ENCODE measurements around the gene RNF14. TPM values are rescaled to one million over a fixed set of nuclear protein-coding genes. Genes with fewer than 3 reads are reported as not detected.

RNF14 gene
- total and polyA plus RNA-seq, 2 of the 8 experiments (the other 6 are each of a cell fraction or from before 2014, with no cell fraction given), result 4.7 to 20.2 TPM

DNA sequence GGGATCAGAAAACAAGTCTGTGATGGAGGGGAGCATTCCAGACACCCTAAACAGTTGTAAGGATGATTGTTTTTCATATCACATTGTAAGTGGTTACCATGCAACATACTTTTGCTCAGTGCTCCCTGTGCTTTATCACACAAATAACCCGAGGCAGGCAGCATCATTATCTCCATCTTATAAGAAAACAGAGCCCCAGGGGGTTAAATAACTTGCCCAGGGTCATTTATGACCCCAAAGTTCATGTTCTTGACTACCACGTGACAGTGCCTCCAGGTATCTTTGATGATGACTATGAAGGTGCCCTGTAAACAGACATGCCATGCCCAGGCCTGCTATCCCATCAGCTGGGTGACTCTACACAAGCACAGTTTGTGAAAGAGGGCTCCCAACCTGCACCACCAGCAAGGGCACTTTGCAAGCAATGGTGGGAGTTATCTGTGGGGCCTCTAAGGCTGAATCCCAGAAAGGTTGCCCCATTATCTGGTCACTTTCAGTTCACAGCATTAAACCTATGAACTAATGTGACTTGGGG is 34.4 kb downstream of the RNF14 start:
- no peak overlapping the region for H3K14ac ChIP-seq (ENCODE audit: insufficient read length)
- no peak overlapping the region for H2AK5ac ChIP-seq (ENCODE audit: low read depth, low read length)
- no peak for DNase-seq (ENCODE audit: low read depth in 1 of 2, low spot score in 2 of 2)
- H3K4me1 ChIP-seq (replicated peaks in 1 of 4; ENCODE audit: control insufficient read depth in 3 of 4, insufficient read depth in 4 of 4, low read length in 3 of 4), result no peaks in the 10 kb centered on the region
- no peak overlapping the region for H2BK15ac ChIP-seq (ENCODE audit: low read length)
- H3K79me1 ChIP-seq (ENCODE audit: low read depth, low read length), result no peaks in the 10 kb centered on the region
- no peak overlapping the region for H2AFZ ChIP-seq (ENCODE audit: low read length)
- no peaks in the 10 kb centered on the region for H3K23me2 ChIP-seq (ENCODE audit: low read depth, low read length)
- no peak overlapping the region for H4K91ac ChIP-seq (replicated peaks; ENCODE audit: insufficient read length, low read length)
- H3K36me3 ChIP-seq (ENCODE audit: control insufficient read depth in 2 of 4, insufficient read depth in 4 of 4, low read length in 3 of 4), result peaks cover 17 to 61% (median 42%) of the 10 kb centered on the region in 4 experiments
- H4K8ac ChIP-seq (ENCODE audit: extremely low read depth, insufficient read depth, low read length), result no peak overlapping the region
- H3K27me3 ChIP-seq (replicated peaks in 1 of 4; ENCODE audit: control insufficient read depth in 3 of 4, extremely low read depth in 1 of 4, insufficient read depth in 3 of 4, low read length in 3 of 4), result no peaks in the 10 kb centered on the region
- H2BK20ac ChIP-seq (ENCODE audit: low read length), result no peak overlapping the region
- no peak overlapping the region for H3K27ac ChIP-seq (ENCODE audit: low read depth, low read length)
- H2BK12ac ChIP-seq (ENCODE audit: low read depth, low read length), result no peak overlapping the region
- ChIA-PET CTCF (ENCODE audit: partially characterized antibody) (interaction anchor here (1.6 to 2.0 kb wide), 2 partner anchors 9 to 12 kb away, joined by 4 to 6 read pairs; no protein-coding TSS in a partner anchor), POLR2A (ENCODE audit: partially characterized antibody) (interaction anchor here (1.1 to 1.5 kb wide), 3 partner anchors 9 to 17 kb away, joined by 3 to 6 read pairs (median 3); no protein-coding TSS in a partner anchor)
- H3K18ac ChIP-seq (ENCODE audit: extremely low read depth, low read length), result no peak overlapping the region
- H3K4ac ChIP-seq (replicated peaks; ENCODE audit: insufficient read length, low read depth, low read length), result no peak overlapping the region
- no peaks in the 10 kb centered on the region for H4K20me1 ChIP-seq (replicated peaks in 1 of 2; ENCODE audit: control insufficient read depth in 1 of 2, insufficient read depth in 2 of 2, low read length in 2 of 2)
- H3K56ac ChIP-seq (replicated peaks; ENCODE audit: insufficient read length, low read depth, low read length), result no peak overlapping the region
- WGBS, 2 experiments (ENCODE audit: extremely low coverage in 1 of 2, insufficient coverage in 1 of 2, insufficient read length in 1 of 2, insufficient replicate concordance in 2 of 2, low coverage in 1 of 2, low lambda C conversion rate in 2 of 2, missing lambda C conversion rate in 1 of 2), result 72% methylated on average over 2 of the region's 2 CpGs; no CpG with 5 or more reads in 1 of the 2 experiments
- no peak for FAIRE-seq
- H2BK120ac ChIP-seq (replicated peaks; ENCODE audit: low read depth, low read length), result no peak overlapping the region
- no peak overlapping the region for H3K4me3 ChIP-seq (ENCODE audit: extremely low read depth in 1 of 4, insufficient read depth in 2 of 4, low read depth in 3 of 4, low read length in 4 of 4)
- no peak overlapping the region for H4K5ac ChIP-seq (ENCODE audit: insufficient read length, low read depth, low read length)
- no peak overlapping the region for H3K9ac ChIP-seq (replicated peaks in 1 of 4; ENCODE audit: extremely low read depth in 1 of 4, low read depth in 3 of 4, low read length in 3 of 4)
- H3K9me3 ChIP-seq (ENCODE audit: insufficient read depth in 2 of 2, low read depth in 1 of 2, low read length in 1 of 2), result no peaks in the 10 kb centered on the region
- H3K79me2 ChIP-seq (ENCODE audit: control insufficient read depth in 1 of 2, insufficient read depth in 2 of 2, low read length in 2 of 2), result no peaks in the 10 kb centered on the region
- H2BK5ac ChIP-seq (ENCODE audit: low read depth, low read length), result no peak overlapping the region
- no peak overlapping the region for H3K4me2 ChIP-seq (ENCODE audit: insufficient read depth in 1 of 2, low read depth in 2 of 2, low read length in 2 of 2)
- H3K23ac ChIP-seq (ENCODE audit: insufficient read length), result no peak overlapping the region
- no peak for TF ChIP-seq PHF8 (conservative IDR thresholded peaks at IDR 0.05; ENCODE audit: low read depth, low read length)
- TF ChIP-seq FOSL1 (IDR thresholded peaks at IDR 0.05; ENCODE audit: insufficient read depth, low read depth, low read length), result no peak
- no peak for TF ChIP-seq SUZ12 (IDR thresholded peaks at IDR 0.05; ENCODE audit: low read length)
- no peak for TF ChIP-seq KDM5A (IDR thresholded peaks at IDR 0.05; ENCODE audit: low read length)
- TF ChIP-seq, protein P1, sequence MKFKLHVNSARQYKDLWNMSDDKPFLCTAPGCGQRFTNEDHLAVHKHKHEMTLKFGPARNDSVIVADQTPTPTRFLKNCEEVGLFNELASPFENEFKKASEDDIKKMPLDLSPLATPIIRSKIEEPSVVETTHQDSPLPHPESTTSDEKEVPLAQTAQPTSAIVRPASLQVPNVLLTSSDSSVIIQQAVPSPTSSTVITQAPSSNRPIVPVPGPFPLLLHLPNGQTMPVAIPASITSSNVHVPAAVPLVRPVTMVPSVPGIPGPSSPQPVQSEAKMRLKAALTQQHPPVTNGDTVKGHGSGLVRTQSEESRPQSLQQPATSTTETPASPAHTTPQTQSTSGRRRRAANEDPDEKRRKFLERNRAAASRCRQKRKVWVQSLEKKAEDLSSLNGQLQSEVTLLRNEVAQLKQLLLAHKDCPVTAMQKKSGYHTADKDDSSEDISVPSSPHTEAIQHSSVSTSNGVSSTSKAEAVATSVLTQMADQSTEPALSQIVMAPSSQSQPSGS (IDR thresholded peaks at IDR 0.05; ENCODE audit: low read length), result no peak
- no peak for TF ChIP-seq CHD2 (IDR thresholded peaks at IDR 0.05; ENCODE audit: low read length)
- TF ChIP-seq BRCA1 (IDR thresholded peaks at IDR 0.05; ENCODE audit: low read depth, low read length), result no peak
- TF ChIP-seq RAD21 (IDR thresholded peaks at IDR 0.05 in 1 of 2, conservative IDR thresholded peaks at IDR 0.05 in 1 of 2; ENCODE audit: low read depth in 2 of 2, low read length in 2 of 2), result no peak
- no peak for TF ChIP-seq TBP (IDR thresholded peaks at IDR 0.05; ENCODE audit: low read depth, low read length)
- TF ChIP-seq HDAC2 (IDR thresholded peaks at IDR 0.05; ENCODE audit: borderline replicate concordance in 1 of 2, low read depth in 2 of 2, low read length in 2 of 2), result no peak
- TF ChIP-seq SAP30 (IDR thresholded peaks at IDR 0.05; ENCODE audit: insufficient read depth, insufficient replicate concordance, low read length), result no peak

Data from H1 (cell line).